GM23338 (cell line): Measurements from ENCODE around the gene PPP6R3. TPM values are rescaled to one million over a fixed set of nuclear protein-coding genes. Genes with fewer than 3 reads are reported as not detected.

Experiments
- ATAC-seq: fragments of 200-7000 bp; cut with Tn5 transposase; 3 replicates; pipeline ENCODE4 v1.9.1; 2020
- DNase-seq: peaks from one replicate; pipeline ENCODE4 v3.0.0-alpha.2; 2015; ENCODE audit warnings: low spot score
- H2AFZ ChIP-seq: fragments of 200-600 bp; sonication (generic); 2 replicates; pipeline ENCODE4 v1.8.0; 2016; ENCODE audit warnings: antibody characterized with exemption, mild to moderate bottlenecking, moderate library complexity
- H3F3A ChIP-seq: fragments of 200-600 bp; sonication (generic); replicated peaks from 2 replicates; pipeline ENCODE4 v1.8.0; 2017; ENCODE audit warnings: antibody characterized with exemption, mixed run types, low read depth
- H3K27ac ChIP-seq: fragments of 200-600 bp; sonication (generic); 2 replicates; pipeline ENCODE4 v1.6.1; 2016; ENCODE audit warnings: low read depth
- H3K27me3 ChIP-seq: fragments of 200-600 bp; sonication (generic); 2 replicates; pipeline ENCODE4 v1.8.0; 2016; ENCODE audit warnings: mild to moderate bottlenecking, mixed run types, moderate library complexity; ENCODE audit not compliant: insufficient read depth
- H3K36me3 ChIP-seq: fragments of 200-600 bp; sonication (generic); 2 replicates; pipeline ENCODE4 v1.8.0; 2016; ENCODE audit warnings: mild to moderate bottlenecking; ENCODE audit not compliant: insufficient read depth
- H3K4me1 ChIP-seq: fragments of 200-600 bp; sonication (generic); 2 replicates; pipeline ENCODE4 v1.8.0; 2016; ENCODE audit warnings: mild to moderate bottlenecking, moderate library complexity; ENCODE audit not compliant: insufficient read depth
- H3K4me2 ChIP-seq: fragments of 200-600 bp; sonication (generic); 2 replicates; pipeline ENCODE4 v1.7.1; 2017; ENCODE audit warnings: mixed run types
- H3K4me3 ChIP-seq: fragments of 200-600 bp; sonication (generic); 2 replicates; pipeline ENCODE4 v1.6.1; 2016; ENCODE audit warnings: mixed run types
- H3K79me2 ChIP-seq: fragments of 200-600 bp; sonication (generic); replicated peaks from 2 replicates; pipeline ENCODE4 v1.8.0; 2017; ENCODE audit warnings: mild to moderate bottlenecking; ENCODE audit not compliant: insufficient read depth
- H3K9me2 ChIP-seq: fragments of 200-600 bp; sonication (generic); 2 replicates; pipeline ENCODE4 v1.8.0; 2017; ENCODE audit not compliant: insufficient read depth
- H4K20me1 ChIP-seq: fragments of 200-600 bp; sonication (generic); replicated peaks from 2 replicates; pipeline ENCODE4 v1.8.0; 2017; ENCODE audit warnings: mild to moderate bottlenecking; ENCODE audit not compliant: insufficient read depth
- H3K27ac Mint-ChIP-seq: 2 replicates; pipeline ENCODE4 v1.8.0; 2020; ENCODE audit warnings: inconsistent platforms, mild to moderate bottlenecking, moderate library complexity, mixed read lengths
- H3K27me3 Mint-ChIP-seq: 3 replicates; pipeline ENCODE4 v1.8.0; 2022; ENCODE audit warnings: low read depth, mild to moderate bottlenecking, moderate library complexity, mixed read lengths, inconsistent platforms; ENCODE audit not compliant: insufficient read depth, poor library complexity
- H3K36me3 Mint-ChIP-seq: 3 replicates; pipeline ENCODE4 v1.8.0; 2021; ENCODE audit warnings: low read depth, mild to moderate bottlenecking, inconsistent platforms, moderate library complexity, mixed read lengths
- H3K4me1 Mint-ChIP-seq: 3 replicates; pipeline ENCODE4 v1.8.0; 2020; ENCODE audit warnings: mild to moderate bottlenecking, inconsistent platforms, mixed read lengths
- H3K4me3 Mint-ChIP-seq: 3 replicates; pipeline ENCODE4 v1.8.0; 2021; ENCODE audit warnings: moderate library complexity, mild to moderate bottlenecking, inconsistent platforms, mixed read lengths
- H3K9me3 Mint-ChIP-seq: 3 replicates; pipeline ENCODE4 v1.8.0; 2020; ENCODE audit warnings: moderate library complexity, mild to moderate bottlenecking, inconsistent platforms, mixed read lengths
- CREB1 ChIP-seq: fragments of 250-450 bp; sonication (Bioruptor Pico); IDR thresholded peaks from 2 replicates; pipeline ENCODE4 v1.5.0; 2020; ENCODE audit warnings: low read depth, mild to moderate bottlenecking, moderate library complexity
- CTCF ChIP-seq, 2 experiments: fragments of 200-600 bp in 1 of 2; sonication (generic) in 1 of 2; conservative IDR thresholded peaks; 2 replicates each; pipeline versions ENCODE4 v1.5.1 to v1.6.1; 2016 to 2017; ENCODE audit warnings: antibody characterized with exemption in 2 of 2, low read depth in 2 of 2, mild to moderate bottlenecking in 2 of 2, moderate library complexity in 1 of 2
- ETS1 ChIP-seq: IDR thresholded peaks from 2 replicates; pipeline ENCODE4 v1.6.1; 2016; ENCODE audit warnings: antibody characterized with exemption
- EZH2 ChIP-seq: fragments of 200-600 bp; sonication (generic); IDR thresholded peaks from one replicate; pipeline ENCODE4 v1.8.0; 2017; ENCODE audit warnings: antibody characterized with exemption, mild to moderate bottlenecking, low read depth; ENCODE audit not compliant: unreplicated experiment
- EZH2phosphoT487 ChIP-seq: fragments of 200-600 bp; sonication (generic); IDR thresholded peaks from one replicate; pipeline ENCODE4 v1.8.1; 2018; ENCODE audit warnings: antibody characterized with exemption; ENCODE audit not compliant: unreplicated experiment
- JUNB ChIP-seq: IDR thresholded peaks from one replicate; pipeline ENCODE4 v1.6.1; 2016; ENCODE audit warnings: antibody characterized with exemption; ENCODE audit not compliant: unreplicated experiment
- NANOG ChIP-seq: IDR thresholded peaks from 2 replicates; pipeline ENCODE4 v1.6.1; 2016; ENCODE audit warnings: antibody characterized with exemption, borderline replicate concordance
- POLR2AphosphoS5 ChIP-seq: IDR thresholded peaks from 2 replicates; pipeline ENCODE4 v1.6.1; 2016; ENCODE audit warnings: antibody characterized with exemption, low read depth
- STAT1 ChIP-seq: IDR thresholded peaks from one replicate; pipeline ENCODE4 v1.6.1; 2016; ENCODE audit warnings: antibody characterized with exemption; ENCODE audit not compliant: unreplicated experiment
- ZNF114 ChIP-seq: fragments of 250-450 bp; sonication (Bioruptor Pico); IDR thresholded peaks from 2 replicates; pipeline ENCODE4 v1.5.0; 2020; ENCODE audit warnings: mild to moderate bottlenecking, moderate library complexity
- ZNF331 ChIP-seq: fragments of 250-450 bp; sonication (Bioruptor Pico); IDR thresholded peaks from 2 replicates; pipeline ENCODE4 v1.5.0; 2020; ENCODE audit warnings: low read depth, mild to moderate bottlenecking, moderate library complexity
- polyA plus RNA-seq: library from polyadenylated mRNA; unstranded; fragments of >200 nt; fragmentation: Nextera tagmentation; extraction: Ambion mirVana; gene quantifications from 2 replicates; pipeline ENCODE4 v1.2.1, GENCODE V29; 2016
- total RNA-seq: library from RNA; depleted of rRNA; stranded (reverse); fragments of >200 nt; shearing (Covaris generic); gene quantifications from 2 replicates; pipeline ENCODE4 v1.2.3, GENCODE V29; 2014
- TF ChIP-seq, protein P1 (sequence below): IDR thresholded peaks from one replicate; pipeline ENCODE4 v1.6.1; 2018; ENCODE audit warnings: antibody characterized with exemption; ENCODE audit not compliant: unreplicated experiment

Gene PPP6R3
- total and polyA plus RNA-seq, 2 experiments from 2014 or later, result 170 to 268 TPM

DNA sequence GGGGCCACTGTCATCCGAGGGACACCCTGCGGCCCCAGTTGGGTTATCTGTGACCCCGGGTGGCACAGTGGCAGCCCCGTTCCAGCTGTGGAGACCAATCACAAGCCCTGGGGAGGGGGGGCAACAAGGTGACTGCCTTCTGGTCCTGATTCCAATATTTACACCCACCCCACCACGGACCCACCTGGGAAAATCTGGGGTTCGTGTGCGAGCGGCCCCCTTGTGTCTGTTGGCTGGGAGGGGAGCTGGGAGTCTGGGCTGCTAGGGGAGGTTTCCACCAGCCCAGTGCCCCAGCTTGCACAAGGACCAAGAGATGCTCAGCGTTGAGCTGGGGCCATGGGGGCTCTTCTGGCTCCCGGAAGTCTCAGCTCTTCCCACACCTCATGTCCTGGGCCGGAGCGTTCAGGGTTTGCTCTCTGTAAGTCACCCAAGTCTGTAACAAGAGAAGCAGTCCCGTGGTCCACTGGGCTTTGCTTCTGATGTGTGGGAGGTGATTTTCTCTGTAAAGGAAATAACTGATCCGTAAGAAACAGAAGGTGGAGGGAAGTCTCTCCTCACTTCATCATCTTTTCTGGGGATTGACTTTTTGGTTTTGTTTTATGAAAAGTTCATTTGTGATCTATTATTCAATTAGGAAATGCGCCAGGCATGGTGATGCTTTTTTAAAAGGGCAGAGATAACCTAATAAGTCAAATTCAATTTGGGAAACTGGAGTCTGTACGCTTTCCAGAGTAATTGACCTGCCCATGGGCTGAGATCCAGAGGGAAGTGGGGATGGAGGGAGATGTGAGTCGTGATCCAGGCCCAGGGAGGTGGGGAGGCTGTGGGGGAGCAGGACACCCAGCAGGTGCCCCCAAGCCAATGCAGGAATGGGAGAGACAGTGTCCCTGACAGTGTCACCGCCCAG lies 201.4 kb downstream of the PPP6R3 start:
- Histone ChIP-seq H3K9me2 (no peaks in the 10 kb centered on the region), H3K4me1 (no peaks in the 10 kb centered on the region; the same call in 1 of the 2 replicates), H3K79me2 (no peaks in the 10 kb centered on the region), H3F3A (peaks cover 5% of the 10 kb centered on the region; the same call in 1 of the 2 replicates), H3K4me3 (no peak overlapping the region), H3K27me3 (no peaks in the 10 kb centered on the region), H2AFZ (no peak overlapping the region), H3K27ac (no peak overlapping the region), H3K4me2 (no peak overlapping the region), H3K36me3 (no peaks in the 10 kb centered on the region), H4K20me1 (no peaks in the 10 kb centered on the region)
- no peak overlapping the region for H3K27ac Mint-ChIP-seq
- H3K4me3 Mint-ChIP-seq, result no peak overlapping the region
- peaks cover 9% of the 10 kb centered on the region; the same call in 1 of the 3 replicates for H3K9me3 Mint-ChIP-seq
- TF ChIP-seq NANOG (no peak), ZNF331 (no peak), EZH2 (no peak), ZNF114 (no peak), EZH2phosphoT487 (no peak), CTCF (conservative IDR thresholded peaks at IDR 0.05; ENCODE audit: low read depth in 2 of 2) (no peak), POLR2AphosphoS5 (no peak), STAT1 (no peak), ETS1 (no peak), CREB1 (CRISPR knock-in tag) (no peak), JUNB (no peak)
- TF ChIP-seq, protein P1, sequence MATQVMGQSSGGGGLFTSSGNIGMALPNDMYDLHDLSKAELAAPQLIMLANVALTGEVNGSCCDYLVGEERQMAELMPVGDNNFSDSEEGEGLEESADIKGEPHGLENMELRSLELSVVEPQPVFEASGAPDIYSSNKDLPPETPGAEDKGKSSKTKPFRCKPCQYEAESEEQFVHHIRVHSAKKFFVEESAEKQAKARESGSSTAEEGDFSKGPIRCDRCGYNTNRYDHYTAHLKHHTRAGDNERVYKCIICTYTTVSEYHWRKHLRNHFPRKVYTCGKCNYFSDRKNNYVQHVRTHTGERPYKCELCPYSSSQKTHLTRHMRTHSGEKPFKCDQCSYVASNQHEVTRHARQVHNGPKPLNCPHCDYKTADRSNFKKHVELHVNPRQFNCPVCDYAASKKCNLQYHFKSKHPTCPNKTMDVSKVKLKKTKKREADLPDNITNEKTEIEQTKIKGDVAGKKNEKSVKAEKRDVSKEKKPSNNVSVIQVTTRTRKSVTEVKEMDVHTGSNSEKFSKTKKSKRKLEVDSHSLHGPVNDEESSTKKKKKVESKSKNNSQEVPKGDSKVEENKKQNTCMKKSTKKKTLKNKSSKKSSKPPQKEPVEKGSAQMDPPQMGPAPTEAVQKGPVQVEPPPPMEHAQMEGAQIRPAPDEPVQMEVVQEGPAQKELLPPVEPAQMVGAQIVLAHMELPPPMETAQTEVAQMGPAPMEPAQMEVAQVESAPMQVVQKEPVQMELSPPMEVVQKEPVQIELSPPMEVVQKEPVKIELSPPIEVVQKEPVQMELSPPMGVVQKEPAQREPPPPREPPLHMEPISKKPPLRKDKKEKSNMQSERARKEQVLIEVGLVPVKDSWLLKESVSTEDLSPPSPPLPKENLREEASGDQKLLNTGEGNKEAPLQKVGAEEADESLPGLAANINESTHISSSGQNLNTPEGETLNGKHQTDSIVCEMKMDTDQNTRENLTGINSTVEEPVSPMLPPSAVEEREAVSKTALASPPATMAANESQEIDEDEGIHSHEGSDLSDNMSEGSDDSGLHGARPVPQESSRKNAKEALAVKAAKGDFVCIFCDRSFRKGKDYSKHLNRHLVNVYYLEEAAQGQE, result no peak
- DNase-seq (no peak), ATAC-seq (no peak)
- peaks cover 5% of the 10 kb centered on the region; the same call in 2 of the 3 replicates for H3K36me3 Mint-ChIP-seq
- H3K27me3 Mint-ChIP-seq, result peaks cover 8% of the 10 kb centered on the region
- peaks cover 8% of the 10 kb centered on the region for H3K4me1 Mint-ChIP-seq
